ENCODE data around the gene FADS2. TPM values are rescaled to one million over a fixed set of nuclear protein-coding genes. Genes with fewer than 3 reads are reported as not detected.

Gene FADS2
- total RNA-seq, 1 donor from 2014 or later, result 10.9 TPM

GRCh38 chr11:61913699-61914395 is 85.7 kb downstream of the FADS2 start:
- peaks cover 9% of the 10 kb centered on the region for H3K4me1 Mint-ChIP-seq
- ChIA-PET POLR2A (no interaction called here), CTCF (interaction anchor here (0.6 to 2.2 kb wide), 2 partner anchors 33 to 168 kb away, joined by 3 to 8 read pairs; no protein-coding TSS in a partner anchor)
- no peaks in the 10 kb centered on the region for H3K36me3 Mint-ChIP-seq (ENCODE audit: low read depth)
- no peak overlapping the region for H3K27ac Mint-ChIP-seq
- H3K4me3 Mint-ChIP-seq, result no peak overlapping the region
- intact Hi-C loops (cut with micrococcal nuclease), result no loop called here
- peak; percentile 9 for DNase-seq
- no peaks in the 10 kb centered on the region for H3K9me3 Mint-ChIP-seq
- H3K27me3 Mint-ChIP-seq, result peaks cover 37% of the 10 kb centered on the region
- no peak for TF ChIP-seq CTCF (IDR thresholded peaks at IDR 0.05)
- ATAC-seq (ENCODE audit: low read depth), result no peak

GRCh38 chr11:61914471-61915171 is 86.5 kb downstream of the FADS2 start:
- no peak for TF ChIP-seq CTCF (IDR thresholded peaks at IDR 0.05)
- peaks cover 9% of the 10 kb centered on the region for H3K4me1 Mint-ChIP-seq
- H3K27me3 Mint-ChIP-seq, result peaks cover 43% of the 10 kb centered on the region
- H3K27ac Mint-ChIP-seq, result no peak overlapping the region
- DNase-seq (no peak), ATAC-seq (ENCODE audit: low read depth) (no peak)
- ChIA-PET POLR2A (no interaction called here), CTCF (interaction anchor here (0.6 to 2.2 kb wide), 3 partner anchors 16 to 167 kb away, joined by 3 to 8 read pairs (median 3); no protein-coding TSS in a partner anchor)
- intact Hi-C loops (cut with micrococcal nuclease), result no loop called here
- H3K9me3 Mint-ChIP-seq, result no peaks in the 10 kb centered on the region
- no peaks in the 10 kb centered on the region for H3K36me3 Mint-ChIP-seq (ENCODE audit: low read depth)
- H3K4me3 Mint-ChIP-seq, result peak overlapping the region; percentile 19

GRCh38 chr11:61916737-61917333 is 88.7 kb downstream of the FADS2 start:
- POLR2A ChIA-PET, result no interaction called here
- CTCF ChIA-PET, result no interaction called here
- intact Hi-C loops (cut with micrococcal nuclease), result no loop called here
- no peaks in the 10 kb centered on the region for H3K9me3 Mint-ChIP-seq
- H3K27me3 Mint-ChIP-seq, result peaks cover 55% of the 10 kb centered on the region
- peaks cover 9% of the 10 kb centered on the region for H3K4me1 Mint-ChIP-seq
- H3K27ac Mint-ChIP-seq, result no peak overlapping the region
- peak overlapping the region; percentile 70 for H3K4me3 Mint-ChIP-seq
- DNase-seq (peak; percentile 20), ATAC-seq (ENCODE audit: low read depth) (no peak)
- no peaks in the 10 kb centered on the region for H3K36me3 Mint-ChIP-seq (ENCODE audit: low read depth)
- TF ChIP-seq CTCF (IDR thresholded peaks at IDR 0.05), result no peak

Other genes with a start within 250 kb of the FADS2 start
- not detected in 2 replicates for gene SYT7, start 247.2 kb upstream of the FADS2 start, total RNA-seq
- gene DAGLA, start 147.9 kb upstream of the FADS2 start, total RNA-seq, result not detected in 2 replicates
- gene MYRF, start 75.7 kb upstream of the FADS2 start, total RNA-seq, result 0.78 and 1.0 TPM in 2 replicates
- gene TMEM258, start 35.7 kb upstream of the FADS2 start, total RNA-seq, result 87.4 and 94.0 TPM in 2 replicates
- 23.9 and 25.4 TPM in 2 replicates for gene FEN1, start 35.4 kb upstream of the FADS2 start, total RNA-seq
- 19.6 and 23.3 TPM in 2 replicates for gene FADS1, start 11.3 kb upstream of the FADS2 start, total RNA-seq
- gene FADS3, start 63.2 kb downstream of the FADS2 start, total RNA-seq, result 121 and 135 TPM in 2 replicates
- gene RAB3IL1, start 89.3 kb downstream of the FADS2 start, total RNA-seq, result not detected in 2 replicates
- gene BEST1, start 122.1 kb downstream of the FADS2 start, total RNA-seq, result 0.16 and 0.44 TPM in 2 replicates
- 865 and 906 TPM in 2 replicates for gene FTH1, start 139.3 kb downstream of the FADS2 start, total RNA-seq